Esophagus muscularis mucosa (tissue), 3 donors: ENCODE data around the gene SLC16A14.

ENCODE experiments used
- POLR2A ChIP-seq: fragments of 450-650 bp; IDR thresholded peaks from one replicate; pipeline ENCODE4 v1.6.1; 2017; ENCODE audit warnings: antibody characterized with exemption, moderate library complexity, mild to moderate bottlenecking, low read depth
- POLR2AphosphoS5 ChIP-seq, 2 donors: sonication (generic); formaldehyde crosslinking; IDR thresholded peaks; one replicate each; pipeline ENCODE4 v1.6.1; 2017; ENCODE audit warnings: antibody characterized with exemption in 2 of 2
- TF ChIP-seq, protein P1 (sequence below), 3 experiments: fragments of 200-600 bp in 2 of 3; fragments of 450-650 bp in 1 of 3; sonication (generic) in 2 of 3; IDR thresholded peaks; one replicate each; pipeline ENCODE4 v1.5.1; 2017 to 2019; ENCODE audit warnings: antibody characterized with exemption in 3 of 3, mild to moderate bottlenecking in 2 of 3, moderate library complexity in 1 of 3

- TF ChIP-seq, protein P1, sequence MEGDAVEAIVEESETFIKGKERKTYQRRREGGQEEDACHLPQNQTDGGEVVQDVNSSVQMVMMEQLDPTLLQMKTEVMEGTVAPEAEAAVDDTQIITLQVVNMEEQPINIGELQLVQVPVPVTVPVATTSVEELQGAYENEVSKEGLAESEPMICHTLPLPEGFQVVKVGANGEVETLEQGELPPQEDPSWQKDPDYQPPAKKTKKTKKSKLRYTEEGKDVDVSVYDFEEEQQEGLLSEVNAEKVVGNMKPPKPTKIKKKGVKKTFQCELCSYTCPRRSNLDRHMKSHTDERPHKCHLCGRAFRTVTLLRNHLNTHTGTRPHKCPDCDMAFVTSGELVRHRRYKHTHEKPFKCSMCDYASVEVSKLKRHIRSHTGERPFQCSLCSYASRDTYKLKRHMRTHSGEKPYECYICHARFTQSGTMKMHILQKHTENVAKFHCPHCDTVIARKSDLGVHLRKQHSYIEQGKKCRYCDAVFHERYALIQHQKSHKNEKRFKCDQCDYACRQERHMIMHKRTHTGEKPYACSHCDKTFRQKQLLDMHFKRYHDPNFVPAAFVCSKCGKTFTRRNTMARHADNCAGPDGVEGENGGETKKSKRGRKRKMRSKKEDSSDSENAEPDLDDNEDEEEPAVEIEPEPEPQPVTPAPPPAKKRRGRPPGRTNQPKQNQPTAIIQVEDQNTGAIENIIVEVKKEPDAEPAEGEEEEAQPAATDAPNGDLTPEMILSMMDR (IDR thresholded peaks at IDR 0.05), result no peak
- TF ChIP-seq POLR2AphosphoS5 (IDR thresholded peaks at IDR 0.05), result no peak
- no peak for TF ChIP-seq POLR2A
Measured at GRCh38 chr2:230008708-230009066, 60.0 kb downstream of the SLC16A14 start.
